Measurements from ENCODE around the gene RABEP1.

Gene RABEP1

GRCh38 chr17:5361426-5361825 is 79.3 kb downstream of the RABEP1 start:
- FAIRE-seq (no peak), DNase-seq (ENCODE audit: low spot score) (no peak)

- no peak for DNase-seq (ENCODE audit: low spot score)
- FAIRE-seq, result no peak
These were observed 80.2 kb downstream of the RABEP1 start for GRCh38 chr17:5362162-5362811.

GRCh38 chr17:5364156-5364555 is 82.1 kb downstream of the RABEP1 start:
- DNase-seq (ENCODE audit: low spot score) (no peak), FAIRE-seq (no peak)

GRCh38 chr17:5364696-5365095 is 82.6 kb downstream of the RABEP1 start:
- no peak for FAIRE-seq

GRCh38 chr17:5365831-5366230 is 83.7 kb downstream of the RABEP1 start:
- DNase-seq (ENCODE audit: low spot score) (no peak), FAIRE-seq (no peak)

More at GRCh38 chr17:5364696-5365095, 82.6 kb downstream of the RABEP1 start:
- no peak for DNase-seq (ENCODE audit: low spot score)

GRCh38 chr17:5370411-5370810 is 88.3 kb downstream of the RABEP1 start:
- DNase-seq (ENCODE audit: low spot score) (no peak), FAIRE-seq (no peak)

GRCh38 chr17:5373112-5373511 is 91.0 kb downstream of the RABEP1 start:
- no peak for DNase-seq (ENCODE audit: low spot score)
- no peak for FAIRE-seq

- FAIRE-seq, result no peak
These were observed 96.6 kb downstream of the RABEP1 start for GRCh38 chr17:5378566-5379207.

GRCh38 chr17:5379351-5380107 is 97.4 kb downstream of the RABEP1 start:
- FAIRE-seq (no peak), DNase-seq (ENCODE audit: low spot score) (no peak)

More at GRCh38 chr17:5378566-5379207, 96.6 kb downstream of the RABEP1 start:
- no peak for DNase-seq (ENCODE audit: low spot score)

- no peak for DNase-seq (ENCODE audit: low spot score)
- FAIRE-seq, result no peak
These were observed 98.5 kb downstream of the RABEP1 start for GRCh38 chr17:5380491-5381135.

GRCh38 chr17:5381542-5381941 is 99.5 kb downstream of the RABEP1 start:
- DNase-seq (ENCODE audit: low spot score) (no peak), FAIRE-seq (no peak)

GRCh38 chr17:5391678-5392077 is 109.6 kb downstream of the RABEP1 start:
- FAIRE-seq (no peak), DNase-seq (ENCODE audit: low spot score) (no peak)

- FAIRE-seq (no peak), DNase-seq (ENCODE audit: low spot score) (no peak)
These were observed 114.5 kb downstream of the RABEP1 start for GRCh38 chr17:5396612-5397011.

GRCh38 chr17:5399767-5400166 is 117.7 kb downstream of the RABEP1 start:
- no peak for FAIRE-seq
- DNase-seq (ENCODE audit: low spot score), result no peak

- DNase-seq (ENCODE audit: low spot score), result no peak
- FAIRE-seq, result no peak
These were observed 123.3 kb downstream of the RABEP1 start for GRCh38 chr17:5405400-5405799.

- FAIRE-seq (no peak), DNase-seq (ENCODE audit: low spot score) (no peak)
These were observed 126.1 kb downstream of the RABEP1 start for GRCh38 chr17:5408186-5408585.

GRCh38 chr17:5410594-5411272 is 128.6 kb downstream of the RABEP1 start:
- no peak for FAIRE-seq
- DNase-seq (ENCODE audit: low spot score), result no peak

- FAIRE-seq (no peak), DNase-seq (ENCODE audit: low spot score) (peak; percentile 21)
These were observed 131.6 kb downstream of the RABEP1 start for GRCh38 chr17:5413682-5414081.

- FAIRE-seq, result no peak
- DNase-seq (ENCODE audit: low spot score), result no peak
These were observed 134.8 kb downstream of the RABEP1 start for GRCh38 chr17:5416901-5417300.

- DNase-seq (ENCODE audit: low spot score), result no peak
- FAIRE-seq, result no peak
These were observed 136.8 kb downstream of the RABEP1 start for GRCh38 chr17:5418858-5419355.

- no peak for FAIRE-seq
These were observed 137.4 kb downstream of the RABEP1 start, which contains the start of gene NUP88 for GRCh38 chr17:5419356-5419958. NUP88 (minus strand) TSS chr17:5419662; CDS start chr17:5419650, 12 bp downstream.

More at GRCh38 chr17:5419356-5419958, 137.4 kb downstream of the RABEP1 start, which contains the start of gene NUP88:
- peak; percentile 95 for DNase-seq (ENCODE audit: low spot score)
